ENCODE results near the gene HOXA9. TPM values are rescaled to one million over a fixed set of nuclear protein-coding genes. Genes with fewer than 3 reads are reported as not detected.

HOXA9 gene
- total RNA-seq, 1 donor from 2014 or later: not detected

GRCh38 chr7:27198138-27198841 lies 33.0 kb upstream of the HOXA9 start:
- H3K4me3 Mint-ChIP-seq: no peak overlapping the region
- no peak for DNase-seq (ENCODE audit: low spot score)
- peaks cover 84% of the 10 kb centered on the region for H3K27me3 Mint-ChIP-seq (ENCODE audit: insufficient read depth)
- H3K27ac Mint-ChIP-seq: peak overlapping the region; percentile 26
- intact Hi-C loops (cut with micrococcal nuclease): loop anchor here (2.0 to 10.0 kb wide), 6 partner anchors 13 to 1654 kb away; partner anchors contain the start of gene HOXA11
- no peaks in the 10 kb centered on the region for H3K4me1 Mint-ChIP-seq (ENCODE audit: low read depth)
- H3K9me3 Mint-ChIP-seq: no peaks in the 10 kb centered on the region
- H3K36me3 Mint-ChIP-seq (ENCODE audit: low read depth): no peaks in the 10 kb centered on the region

DNA sequence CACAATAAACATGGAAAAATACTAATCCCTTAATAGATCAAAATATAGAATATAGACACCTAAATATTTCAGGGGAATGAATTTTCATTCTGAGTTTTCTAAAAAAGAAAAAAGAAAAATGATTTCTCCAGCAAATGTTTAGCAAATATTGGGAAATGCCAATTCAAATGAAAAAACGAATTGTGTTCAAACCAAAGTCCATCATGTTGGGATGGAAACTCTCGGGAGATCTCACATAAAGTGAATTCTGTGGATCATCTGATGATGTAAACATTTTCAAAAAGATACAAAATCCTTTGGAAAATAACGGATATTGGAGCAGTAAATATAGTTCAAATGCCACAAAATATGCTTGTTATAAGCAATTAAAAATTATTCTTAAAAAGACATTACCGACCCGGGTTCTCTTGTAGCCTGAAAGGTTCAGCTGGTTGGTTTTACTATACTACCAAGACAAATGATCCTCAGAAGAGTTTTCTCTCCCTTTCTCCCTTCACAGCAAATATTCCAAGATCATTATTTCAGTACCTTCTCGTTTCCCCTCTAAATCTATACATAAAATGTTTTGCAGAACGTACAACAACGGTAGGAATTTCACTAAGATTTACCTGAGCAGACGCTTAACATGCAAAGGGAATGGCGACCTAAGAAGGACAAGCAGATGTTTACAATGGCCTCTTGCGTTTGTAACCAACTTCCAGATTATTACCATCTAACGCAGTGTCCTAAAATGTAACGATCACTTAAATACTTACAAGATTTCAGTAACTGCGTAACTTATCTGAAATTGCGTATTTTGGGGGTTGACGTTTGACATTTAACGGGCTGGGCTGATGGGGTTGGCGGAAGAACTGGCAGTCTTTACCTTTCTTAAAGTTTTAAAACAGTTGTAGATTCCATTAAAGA lies 32.1 kb upstream of the HOXA9 start:
- Mint-ChIP-seq H3K36me3 (ENCODE audit: low read depth) (no peaks in the 10 kb centered on the region), H3K4me3 (no peak overlapping the region), H3K9me3 (no peaks in the 10 kb centered on the region), H3K27ac (peak overlapping the region; percentile 2), H3K27me3 (ENCODE audit: insufficient read depth) (peaks cover 82% of the 10 kb centered on the region), H3K4me1 (ENCODE audit: low read depth) (no peaks in the 10 kb centered on the region)
- DNase-seq (ENCODE audit: low spot score): no peak
- intact Hi-C loops (cut with micrococcal nuclease): loop anchor here (2.0 to 10.0 kb wide), 7 partner anchors 13 to 1655 kb away; partner anchors contain the start of gene HOXA11

DNA sequence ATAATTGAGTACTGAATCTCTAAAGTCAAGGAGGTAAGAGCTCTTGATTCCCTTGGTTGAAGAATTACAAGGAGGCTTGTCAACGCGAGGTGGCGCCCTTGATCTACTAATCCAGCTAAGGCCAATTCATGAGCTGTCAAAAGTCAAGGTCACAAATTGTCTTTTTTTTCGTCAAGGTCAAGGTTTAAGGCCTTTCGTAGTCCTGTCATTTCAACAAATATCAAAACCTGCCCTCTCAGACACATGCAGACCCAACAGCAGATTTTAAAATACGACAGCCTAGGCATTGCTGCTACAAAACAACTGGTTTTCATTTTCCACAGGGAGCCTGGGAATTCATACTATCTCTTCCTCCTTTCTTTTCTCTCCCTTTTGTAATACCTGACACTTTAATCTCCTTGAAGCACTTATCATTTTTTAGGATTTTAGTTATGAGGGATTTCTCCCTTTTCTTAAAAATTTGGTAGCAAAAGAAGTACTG lies 31.0 kb upstream of the HOXA9 start:
- Mint-ChIP-seq H3K27ac (no peak overlapping the region), H3K36me3 (ENCODE audit: low read depth) (no peaks in the 10 kb centered on the region), H3K4me1 (ENCODE audit: low read depth) (no peaks in the 10 kb centered on the region), H3K9me3 (no peaks in the 10 kb centered on the region), H3K27me3 (ENCODE audit: insufficient read depth) (peaks cover 80% of the 10 kb centered on the region), H3K4me3 (no peak overlapping the region)
- peak; percentile 59 for DNase-seq (ENCODE audit: low spot score)
- intact Hi-C loops (cut with micrococcal nuclease): loop anchor here (1.0 to 10.0 kb wide), 9 partner anchors 380 to 1656 kb away; no protein-coding TSS in a partner anchor

GRCh38 chr7:27194686-27195379 lies 29.5 kb upstream of the HOXA9 start:
- intact Hi-C loops (cut with micrococcal nuclease): loop anchor here (5.0 to 10.0 kb wide), 3 partner anchors 587 to 1657 kb away; no protein-coding TSS in a partner anchor
- Mint-ChIP-seq H3K4me3 (no peak overlapping the region), H3K27ac (no peak overlapping the region), H3K36me3 (ENCODE audit: low read depth) (no peaks in the 10 kb centered on the region), H3K9me3 (no peaks in the 10 kb centered on the region), H3K27me3 (ENCODE audit: insufficient read depth) (peaks cover 84% of the 10 kb centered on the region), H3K4me1 (ENCODE audit: low read depth) (no peaks in the 10 kb centered on the region)
- no peak for DNase-seq (ENCODE audit: low spot score)

GRCh38 chr7:27194002-27194352 lies 28.6 kb upstream of the HOXA9 start:
- Mint-ChIP-seq H3K36me3 (ENCODE audit: low read depth) (no peaks in the 10 kb centered on the region), H3K4me3 (no peak overlapping the region), H3K27me3 (ENCODE audit: insufficient read depth) (peaks cover 87% of the 10 kb centered on the region), H3K27ac (no peak overlapping the region), H3K9me3 (no peaks in the 10 kb centered on the region), H3K4me1 (ENCODE audit: low read depth) (no peaks in the 10 kb centered on the region)
- intact Hi-C loops (cut with micrococcal nuclease): loop anchor here (10.0 kb wide), 1 partner anchor 1339 kb away; no protein-coding TSS in a partner anchor
- no peak for DNase-seq (ENCODE audit: low spot score)

DNA sequence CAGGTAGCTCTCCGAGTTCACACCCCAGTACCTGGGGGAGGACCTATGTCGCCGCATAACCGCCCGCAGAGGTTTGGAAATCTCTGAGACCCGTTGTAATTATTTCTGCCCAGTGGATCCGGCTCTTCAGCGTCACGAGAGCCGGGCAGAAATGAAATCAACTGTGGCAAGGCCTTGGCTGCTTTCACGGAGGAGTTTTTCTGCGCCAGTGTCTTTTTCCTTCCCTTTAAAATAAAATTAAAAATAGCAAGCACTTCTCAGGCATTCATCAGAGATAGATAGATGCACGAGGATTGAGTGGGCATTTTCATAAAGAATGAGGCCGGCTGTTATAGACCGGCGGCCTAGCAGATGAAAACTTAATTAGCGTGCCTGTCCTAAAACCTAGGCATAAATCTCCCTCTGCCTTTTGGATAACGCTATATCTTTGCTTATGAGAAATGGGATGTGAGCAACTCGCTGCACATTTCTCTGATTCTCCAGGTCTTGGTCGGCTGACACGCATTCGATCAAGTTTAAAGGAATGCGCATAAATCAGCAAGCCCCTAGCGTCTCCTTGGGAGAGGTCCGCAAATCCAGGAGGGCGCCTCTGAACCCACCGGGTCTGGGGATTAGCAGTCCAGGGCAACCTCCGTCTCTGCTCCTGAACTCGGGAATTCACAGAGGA lies 28.1 kb upstream of the HOXA9 start:
- Mint-ChIP-seq H3K27me3 (ENCODE audit: insufficient read depth) (peaks cover 85% of the 10 kb centered on the region), H3K9me3 (no peaks in the 10 kb centered on the region), H3K4me3 (peak overlapping the region; percentile 26), H3K27ac (no peak overlapping the region), H3K4me1 (ENCODE audit: low read depth) (no peaks in the 10 kb centered on the region), H3K36me3 (ENCODE audit: low read depth) (no peaks in the 10 kb centered on the region)
- intact Hi-C loops (cut with micrococcal nuclease): loop anchor here (10.0 kb wide), 1 partner anchor 1339 kb away; no protein-coding TSS in a partner anchor
- DNase-seq (ENCODE audit: low spot score): no peak

- Mint-ChIP-seq H3K9me3 (no peaks in the 10 kb centered on the region), H3K4me1 (ENCODE audit: low read depth) (no peaks in the 10 kb centered on the region), H3K27ac (no peak overlapping the region), H3K27me3 (ENCODE audit: insufficient read depth) (peaks cover 85% of the 10 kb centered on the region), H3K4me3 (no peak overlapping the region), H3K36me3 (ENCODE audit: low read depth) (no peaks in the 10 kb centered on the region)
- no peak for DNase-seq (ENCODE audit: low spot score)
- intact Hi-C loops (cut with micrococcal nuclease): loop anchor here (10.0 kb wide), 1 partner anchor 1338 kb away; no protein-coding TSS in a partner anchor
These were observed 27.4 kb upstream of the HOXA9 start for GRCh38 chr7:27192546-27193334.

GRCh38 chr7:27191833-27192545 lies 26.7 kb upstream of the HOXA9 start:
- H3K27ac Mint-ChIP-seq: no peak overlapping the region
- peaks cover 85% of the 10 kb centered on the region for H3K27me3 Mint-ChIP-seq (ENCODE audit: insufficient read depth)
- intact Hi-C loops (cut with micrococcal nuclease): loop anchor here (10.0 kb wide), 1 partner anchor 1337 kb away; no protein-coding TSS in a partner anchor
- H3K36me3 Mint-ChIP-seq (ENCODE audit: low read depth): no peaks in the 10 kb centered on the region
- H3K4me1 Mint-ChIP-seq (ENCODE audit: low read depth): no peaks in the 10 kb centered on the region
- no peak for DNase-seq (ENCODE audit: low spot score)
- no peak overlapping the region for H3K4me3 Mint-ChIP-seq
- H3K9me3 Mint-ChIP-seq: no peaks in the 10 kb centered on the region

GRCh38 chr7:27191161-27191731 lies 25.9 kb upstream of the HOXA9 start:
- Mint-ChIP-seq H3K4me3 (no peak overlapping the region), H3K27me3 (ENCODE audit: insufficient read depth) (peaks cover 86% of the 10 kb centered on the region), H3K36me3 (ENCODE audit: low read depth) (no peaks in the 10 kb centered on the region), H3K4me1 (ENCODE audit: low read depth) (no peaks in the 10 kb centered on the region), H3K9me3 (no peaks in the 10 kb centered on the region), H3K27ac (peak overlapping the region; percentile 34)
- DNase-seq (ENCODE audit: low spot score): no peak
- intact Hi-C loops (cut with micrococcal nuclease): loop anchor here (10.0 kb wide), 1 partner anchor 1336 kb away; no protein-coding TSS in a partner anchor

GRCh38 chr7:27189997-27190748 lies 24.8 kb upstream of the HOXA9 start:
- Mint-ChIP-seq H3K27me3 (ENCODE audit: insufficient read depth) (peaks cover 89% of the 10 kb centered on the region), H3K4me1 (ENCODE audit: low read depth) (no peaks in the 10 kb centered on the region), H3K27ac (peak overlapping the region; percentile 15), H3K4me3 (no peak overlapping the region), H3K36me3 (ENCODE audit: low read depth) (no peaks in the 10 kb centered on the region), H3K9me3 (no peaks in the 10 kb centered on the region)
- no peak for DNase-seq (ENCODE audit: low spot score)
- intact Hi-C loops (cut with micrococcal nuclease): loop anchor here (5.0 to 10.0 kb wide), 2 partner anchors 52 to 1335 kb away; partner anchors contain the start of gene EVX1

All from activated T-helper 1 cell treated with anti-CD3 and anti-CD28 coated beads, Interleukin-12 subunit alpha, Interleukin-12 subunit beta, Interleukin-2, Interleukin-4 antibody, amounts not matched to agents 30 ng/mL and 10 ng/mL and 1 ng/mL, durations not matched to agents 14 hours and 24 hours and 36 hours (primary cell).